ENCODE results near the gene APOD. TPM values are rescaled to one million over a fixed set of nuclear protein-coding genes. Genes with fewer than 3 reads are reported as not detected.

The APOD gene
- total and polyA plus RNA-seq, 9 of the 15 experiments (the other 6 are each of a cell fraction or from before 2014, with no cell fraction given): 0.18 to 0.50 (median 0.35) TPM; not detected in 1

GRCh38 chr3:195542698-195543499, 40.8 kb downstream of the APOD start, which contains the start of gene PPP1R2 (continued):
- TF ChIP-seq HBP1 (CRISPR knock-in tag; IDR thresholded peaks at IDR 0.05) (no peak), HINFP (tag; conservative IDR thresholded peaks at IDR 0.05; ENCODE audit: low read depth) (no peak), CGGBP1 (CRISPR knock-in tag; IDR thresholded peaks at IDR 0.05) (no peak), ETS2 (tag; IDR thresholded peaks at IDR 0.05; ENCODE audit: borderline replicate concordance, poor library complexity, severe bottlenecking) (no peak), RBM17 (IDR thresholded peaks at IDR 0.05; ENCODE audit: borderline replicate concordance, low read depth, low read length) (no peak), SP1 (CRISPR knock-in tag; IDR thresholded peaks at IDR 0.05) (peak; percentile 86), TAF15 (IDR thresholded peaks at IDR 0.05; ENCODE audit: low read depth, low read length) (no peak), STAG1 (CRISPR knock-in tag; IDR thresholded peaks at IDR 0.05; ENCODE audit: borderline replicate concordance) (no peak), EWSR1 (IDR thresholded peaks at IDR 0.05; ENCODE audit: borderline replicate concordance, low read depth, partially characterized antibody) (no peak), SOX6 (IDR thresholded peaks at IDR 0.05) (no peak), RAD21 (CRISPR knock-in tag; conservative IDR thresholded peaks at IDR 0.05 in 1 of 2, IDR thresholded peaks at IDR 0.05 in 1 of 2) (no peak), LARP7 (IDR thresholded peaks at IDR 0.05) (no peak), JUND (IDR thresholded peaks at IDR 0.05; ENCODE audit: borderline replicate concordance, low read depth, low read length) (no peak), JUND (tag; IDR thresholded peaks at IDR 0.05; ENCODE audit: borderline replicate concordance, low read depth, low read length) (no peak), CBFB (CRISPR knock-in tag; IDR thresholded peaks at IDR 0.05) (no peak), ZFPM2 (CRISPR knock-in tag; IDR thresholded peaks at IDR 0.05) (no peak), HMGN3 (IDR thresholded peaks at IDR 0.05; ENCODE audit: borderline replicate concordance, extremely low read depth, insufficient read length, low read depth, low read length) (peak; percentile 39), ZNF740 (CRISPR knock-in tag; IDR thresholded peaks at IDR 0.05) (no peak), ZNF740 (tag; IDR thresholded peaks at IDR 0.05) (no peak), ZNF644 (tag; IDR thresholded peaks at IDR 0.05; ENCODE audit: low read depth) (no peak), ZNF311 (CRISPR knock-in tag; IDR thresholded peaks at IDR 0.05) (no peak), U2AF1 (optimal IDR thresholded peaks at IDR 0.05; ENCODE audit: low read depth, low read length) (no peak), ESRRA (IDR thresholded peaks at IDR 0.05; ENCODE audit: borderline replicate concordance, low read depth) (0 out of 2 replicates have a peak, but pooled peaks have one; percentile 25), ZNF354B (CRISPR knock-in tag; IDR thresholded peaks at IDR 0.05) (no peak), SRSF9 (IDR thresholded peaks at IDR 0.05; ENCODE audit: borderline replicate concordance, low read depth, low read length) (no peak)
